C4-2B (cell line): ENCODE measurements around the gene KIAA0586.

Source experiments
- CTCF ChIP-seq: fragments of 450-650 bp; conservative IDR thresholded peaks from 2 replicates; pipeline ENCODE4 v1.5.1; 2017; ENCODE audit warnings: mild to moderate bottlenecking
- ZFX ChIP-seq: fragments of 450-650 bp; IDR thresholded peaks from 2 replicates; pipeline ENCODE4 v1.6.1; 2017

DNA sequence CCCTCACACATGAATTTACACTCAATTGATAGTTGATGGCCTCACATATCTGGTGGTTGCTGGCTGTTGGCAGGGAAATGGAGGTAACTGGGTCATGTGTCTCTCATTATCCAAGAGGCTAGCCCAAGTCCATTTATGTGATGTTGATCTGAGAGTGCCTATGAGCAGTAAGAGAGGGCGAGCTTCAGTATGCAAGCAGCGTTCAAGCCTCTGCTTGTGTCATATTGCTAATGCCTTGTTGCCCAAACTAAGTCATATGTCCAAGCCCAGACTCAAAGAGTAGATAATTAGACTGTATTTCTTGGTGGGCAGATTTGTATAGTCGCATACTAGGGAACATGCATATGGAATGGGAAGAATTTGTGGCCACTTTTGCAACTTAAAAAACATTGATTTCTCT lies 126.4 kb downstream of the KIAA0586 start:
- TF ChIP-seq CTCF (no peak), ZFX (no peak)
